ENCODE data around the gene HSBP1.
A peak's percentile ranks its signal among the peaks of the same experiment; 100 is the strongest.

HSBP1 gene

GRCh38 chr16:83792391-83792790 is 15.4 kb upstream of the HSBP1 start:
- H3K27ac ChIP-seq = no peak overlapping the region; the same call in 1 of the 2 replicates
- TF ChIP-seq, protein P1, sequence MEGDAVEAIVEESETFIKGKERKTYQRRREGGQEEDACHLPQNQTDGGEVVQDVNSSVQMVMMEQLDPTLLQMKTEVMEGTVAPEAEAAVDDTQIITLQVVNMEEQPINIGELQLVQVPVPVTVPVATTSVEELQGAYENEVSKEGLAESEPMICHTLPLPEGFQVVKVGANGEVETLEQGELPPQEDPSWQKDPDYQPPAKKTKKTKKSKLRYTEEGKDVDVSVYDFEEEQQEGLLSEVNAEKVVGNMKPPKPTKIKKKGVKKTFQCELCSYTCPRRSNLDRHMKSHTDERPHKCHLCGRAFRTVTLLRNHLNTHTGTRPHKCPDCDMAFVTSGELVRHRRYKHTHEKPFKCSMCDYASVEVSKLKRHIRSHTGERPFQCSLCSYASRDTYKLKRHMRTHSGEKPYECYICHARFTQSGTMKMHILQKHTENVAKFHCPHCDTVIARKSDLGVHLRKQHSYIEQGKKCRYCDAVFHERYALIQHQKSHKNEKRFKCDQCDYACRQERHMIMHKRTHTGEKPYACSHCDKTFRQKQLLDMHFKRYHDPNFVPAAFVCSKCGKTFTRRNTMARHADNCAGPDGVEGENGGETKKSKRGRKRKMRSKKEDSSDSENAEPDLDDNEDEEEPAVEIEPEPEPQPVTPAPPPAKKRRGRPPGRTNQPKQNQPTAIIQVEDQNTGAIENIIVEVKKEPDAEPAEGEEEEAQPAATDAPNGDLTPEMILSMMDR (conservative IDR thresholded peaks at IDR 0.05) = 0 out of 2 replicates have a peak, but pooled peaks have one; percentile 13

DNA sequence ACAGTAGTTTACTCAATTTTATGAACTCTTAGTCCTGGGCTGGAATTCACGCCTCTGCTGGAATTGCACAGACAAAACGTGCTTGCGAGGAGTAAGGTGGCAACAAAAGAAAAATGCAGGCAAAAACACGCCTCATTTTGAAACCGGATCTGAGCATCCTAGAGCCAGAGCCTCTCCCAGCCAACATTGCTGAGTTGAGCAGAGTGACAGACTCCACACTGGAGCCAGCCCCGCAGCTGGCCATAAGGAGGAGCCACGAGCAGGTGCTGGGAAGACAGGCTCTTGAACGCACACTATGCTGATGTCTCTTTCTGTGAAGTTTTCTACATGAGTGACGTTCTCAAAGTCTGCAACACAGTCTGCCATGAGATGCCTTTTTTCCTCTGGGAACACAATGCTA is 14.6 kb upstream of the HSBP1 start:
- no peak overlapping the region; the same call in 1 of the 2 replicates for H3K27ac ChIP-seq
- TF ChIP-seq, protein P1 (conservative IDR thresholded peaks at IDR 0.05) = 0 out of 2 replicates have a peak, but pooled peaks have one; percentile 18

DNA sequence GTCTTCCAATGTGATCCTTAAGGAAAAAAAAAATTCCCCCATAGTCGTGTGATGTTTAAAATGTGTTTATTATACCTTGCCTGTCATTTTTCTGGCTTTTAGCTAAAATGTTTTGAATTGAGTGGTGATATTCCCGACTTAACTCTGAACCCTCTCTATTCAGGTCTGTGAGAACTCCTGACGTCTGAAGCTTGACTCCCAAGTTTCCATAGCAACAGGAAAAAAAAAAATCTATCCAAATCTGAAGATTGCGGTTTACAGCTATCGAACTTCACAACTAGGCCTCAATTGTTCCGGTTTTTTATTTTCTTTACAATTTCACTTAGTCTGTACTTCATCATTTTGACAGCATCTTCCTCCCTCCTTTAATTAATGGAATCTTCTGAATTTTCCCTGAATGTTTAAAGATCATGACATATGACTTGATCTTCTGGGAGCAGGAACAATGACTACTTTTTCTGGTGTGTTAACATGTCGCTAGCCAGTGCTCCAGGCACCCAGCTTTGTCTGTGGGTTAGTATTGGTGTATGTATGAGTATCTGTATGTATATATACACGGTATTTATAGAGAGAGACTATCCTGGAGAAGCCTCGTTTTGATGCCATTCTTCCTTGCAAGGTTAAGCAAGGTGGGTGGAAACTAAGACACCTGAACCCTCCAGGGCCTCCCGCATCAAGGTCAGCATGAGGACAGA is 12.8 kb upstream of the HSBP1 start:
- no peak overlapping the region for H3K27ac ChIP-seq
- TF ChIP-seq, protein P1 (conservative IDR thresholded peaks at IDR 0.05) = no peak

GRCh38 chr16:83797013-83797412 is 10.8 kb upstream of the HSBP1 start:
- TF ChIP-seq, protein P1 (conservative IDR thresholded peaks at IDR 0.05) = no peak
- H3K27ac ChIP-seq = peak overlapping the region; percentile 62

DNA sequence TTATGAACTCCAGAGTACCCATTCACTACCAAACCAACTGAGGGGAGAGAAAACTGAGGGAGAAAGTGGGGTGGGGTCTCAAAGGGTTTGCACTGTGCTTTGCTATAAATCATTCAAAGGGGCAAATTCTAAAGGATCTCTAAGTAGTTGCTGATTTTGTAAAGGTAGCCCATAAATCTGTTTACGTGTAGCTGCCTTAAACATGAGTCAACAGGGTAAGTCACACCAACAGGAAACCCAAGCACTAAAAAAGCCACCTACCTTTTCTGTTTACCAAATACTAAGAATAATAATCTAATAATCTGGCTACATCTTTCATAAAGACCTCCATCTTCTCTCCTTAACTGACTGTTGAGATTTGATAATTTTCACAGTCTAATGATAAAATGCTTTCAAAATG is 8.4 kb upstream of the HSBP1 start:
- TF ChIP-seq, protein P1 (conservative IDR thresholded peaks at IDR 0.05) = no peak
- no peak overlapping the region for H3K27ac ChIP-seq

DNA sequence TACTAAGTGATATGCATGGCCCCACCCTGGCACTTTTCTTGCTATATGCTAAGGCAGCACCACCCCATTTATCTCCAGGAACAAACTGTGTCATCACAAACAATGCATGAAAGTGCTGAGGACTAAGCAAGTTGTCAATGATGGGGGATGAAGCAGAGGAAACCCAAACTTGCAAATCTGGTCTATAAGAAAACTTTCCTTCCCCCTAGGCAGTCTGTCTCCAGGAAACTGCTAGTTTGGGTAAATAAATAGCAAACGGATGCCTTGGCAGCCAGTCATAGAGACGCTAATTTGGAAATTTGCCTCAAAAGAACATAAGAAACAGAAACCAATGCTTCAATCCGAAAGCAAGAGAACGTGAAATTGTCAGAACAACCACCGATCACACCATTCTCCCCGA is 5.6 kb upstream of the HSBP1 start:
- H3K27ac ChIP-seq = peak overlapping the region; percentile 97
- TF ChIP-seq, protein P1 (conservative IDR thresholded peaks at IDR 0.05) = no peak

DNA sequence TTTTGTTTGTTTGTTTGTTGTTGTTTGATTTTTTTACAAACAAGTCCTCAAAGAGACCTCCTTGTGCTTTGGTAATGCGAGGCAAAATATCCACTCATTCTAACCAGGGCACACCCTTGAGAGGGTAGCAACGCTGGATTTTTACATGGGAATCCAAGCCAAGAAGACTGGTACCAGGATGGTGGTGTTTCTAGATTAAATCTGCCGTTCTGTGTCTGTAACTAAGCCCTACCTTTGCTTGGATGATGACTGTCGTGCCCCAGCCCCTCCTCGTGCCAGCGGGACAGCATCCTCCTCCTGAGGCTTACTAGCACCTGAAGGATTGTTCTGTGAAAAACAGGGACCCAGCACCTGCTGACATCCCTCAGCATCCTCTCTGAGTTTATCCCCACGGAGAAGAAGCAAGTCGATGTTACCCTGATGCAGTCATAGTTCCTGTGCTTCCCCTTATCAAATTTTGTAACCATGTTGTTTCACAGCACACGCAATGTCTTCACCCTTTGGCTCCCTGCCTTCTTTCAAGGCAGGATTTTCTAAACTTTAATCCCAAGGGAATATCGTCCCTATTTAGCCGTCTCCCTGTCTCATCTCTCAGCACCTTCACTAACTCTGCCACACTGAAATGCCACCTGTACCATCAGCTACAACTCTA is 5.1 kb upstream of the HSBP1 start:
- TF ChIP-seq, protein P1 (conservative IDR thresholded peaks at IDR 0.05) = no peak
- peak overlapping the region; percentile 97 for H3K27ac ChIP-seq
